ENCODE measurements around the gene LAMA3.

The LAMA3 gene

DNA sequence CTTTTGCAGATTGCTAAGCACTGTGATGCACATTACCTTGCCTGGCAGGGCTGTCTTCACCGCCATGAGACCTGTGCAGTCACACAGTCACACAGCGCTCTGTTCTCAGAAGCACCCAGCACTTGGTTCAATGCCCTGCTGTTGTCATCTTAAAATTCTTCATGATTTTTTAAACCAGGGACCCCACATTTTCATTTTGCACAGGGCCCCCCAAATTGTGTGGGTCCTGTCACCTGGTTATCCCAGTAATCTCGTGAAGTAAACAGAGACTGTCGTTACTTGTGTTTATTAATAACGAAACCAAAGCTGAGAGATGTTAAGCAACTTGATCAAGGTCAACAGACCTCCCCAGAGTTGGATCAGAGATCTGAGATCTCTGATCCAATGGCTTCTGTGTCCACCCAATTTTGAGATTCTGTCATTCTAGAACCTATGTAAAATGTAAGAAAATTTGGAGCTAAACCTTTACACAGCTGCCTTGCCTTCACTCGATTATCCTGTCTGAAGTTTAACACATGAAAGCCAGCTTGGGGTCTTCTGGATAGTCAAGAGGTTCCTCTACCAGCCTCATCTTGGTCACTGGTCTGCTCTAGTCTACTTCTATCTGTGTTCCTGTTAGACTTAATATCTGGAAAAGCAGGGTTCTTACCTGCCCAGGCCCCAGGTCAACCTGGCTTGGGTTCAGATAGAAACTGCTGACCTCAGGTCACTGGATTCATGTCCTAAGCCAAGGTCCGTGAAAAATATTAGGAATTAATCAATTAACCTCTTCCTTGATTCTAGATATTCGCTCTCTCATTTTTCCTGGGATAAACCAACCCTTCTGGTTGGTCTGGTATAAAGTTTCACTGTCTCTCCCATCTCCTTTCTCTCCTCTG is 311.6 kb downstream of the LAMA3 start:
- no peak for DNase-seq (ENCODE audit: low read depth)

DNA sequence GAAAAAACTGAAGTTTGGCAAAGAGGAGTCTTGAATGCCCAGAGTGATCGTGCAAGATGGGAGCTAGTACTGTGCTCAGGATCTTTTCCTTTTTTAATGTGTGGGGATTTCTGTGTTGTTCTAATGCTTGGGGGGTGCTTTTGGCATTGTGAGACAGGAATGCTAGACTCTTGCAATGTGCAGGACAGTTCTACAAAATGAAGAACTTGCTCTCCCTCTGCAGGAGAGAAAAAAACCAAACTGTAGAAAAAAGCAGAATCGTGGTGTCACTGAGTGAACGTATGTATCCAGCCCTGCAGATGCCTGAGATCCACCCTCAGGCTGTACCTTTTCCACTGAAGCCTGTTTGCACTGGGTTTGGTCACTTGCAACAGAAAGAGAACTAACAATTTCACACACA is 313.2 kb downstream of the LAMA3 start:
- DNase-seq (ENCODE audit: low read depth) = no peak

DNA sequence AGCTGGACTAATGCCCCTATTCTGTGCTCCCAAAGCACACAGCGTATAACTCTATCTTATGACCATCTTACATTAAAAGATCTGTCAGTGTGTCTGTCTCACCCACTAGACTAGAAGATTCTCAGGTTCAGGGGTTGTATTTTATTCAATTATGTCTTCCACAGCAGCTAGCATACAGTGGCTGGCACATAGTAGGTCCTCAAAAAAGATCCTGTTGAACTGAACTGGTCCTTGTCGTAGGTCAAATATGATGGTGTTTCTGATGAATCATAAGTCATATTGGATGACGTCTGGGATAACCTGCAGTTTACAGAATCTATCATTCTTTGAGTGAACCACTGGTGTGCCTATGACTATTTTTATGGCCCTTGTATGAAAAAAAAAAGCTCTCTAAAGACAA is 314.0 kb downstream of the LAMA3 start:
- DNase-seq (ENCODE audit: low read depth) = no peak

DNA sequence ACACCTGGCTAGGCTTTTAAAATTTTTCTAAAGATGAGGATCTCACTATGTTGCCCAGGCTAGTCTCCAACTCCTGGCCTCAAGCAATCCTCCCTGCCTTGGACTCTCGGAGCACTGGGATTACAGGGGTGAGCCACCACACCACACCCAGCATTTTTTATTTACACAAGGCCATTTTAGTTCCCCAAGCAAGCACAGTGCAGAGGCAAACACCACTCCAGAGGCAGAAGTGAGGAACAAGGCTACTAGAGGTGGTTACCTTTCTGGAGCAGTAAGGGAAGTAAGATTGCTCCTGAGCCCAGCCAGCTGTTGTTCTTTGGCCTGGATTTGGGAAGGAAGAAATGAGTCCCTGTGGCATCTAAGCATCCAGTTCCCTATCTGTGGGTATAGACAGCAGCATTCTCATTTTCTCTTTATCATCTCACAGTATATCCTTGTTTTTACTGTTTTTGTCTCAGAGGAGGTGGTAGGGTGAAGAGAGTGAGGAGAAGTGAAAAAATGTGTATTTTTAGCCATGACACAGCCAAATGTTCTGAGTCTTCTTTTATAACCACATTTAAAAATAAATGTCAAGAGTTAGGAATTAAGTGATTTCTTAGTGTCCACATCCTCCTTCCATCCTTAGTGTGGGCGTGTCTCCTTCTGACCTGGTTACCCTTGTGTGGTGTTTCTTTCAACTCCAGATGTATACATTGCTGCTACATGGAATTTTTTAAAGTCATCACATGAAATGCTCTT is 314.8 kb downstream of the LAMA3 start:
- no peak for DNase-seq (ENCODE audit: low read depth)

All from stimulated activated CD8-positive, alpha-beta memory T cell treated with anti-CD3 and anti-CD28 coated beads, Interleukin-12 subunit alpha, Interleukin-12 subunit beta, amount 100 ng/mL, for 4 hours (primary cell).